Measurements from ENCODE around the gene ALG12.

The ALG12 gene

DNA sequence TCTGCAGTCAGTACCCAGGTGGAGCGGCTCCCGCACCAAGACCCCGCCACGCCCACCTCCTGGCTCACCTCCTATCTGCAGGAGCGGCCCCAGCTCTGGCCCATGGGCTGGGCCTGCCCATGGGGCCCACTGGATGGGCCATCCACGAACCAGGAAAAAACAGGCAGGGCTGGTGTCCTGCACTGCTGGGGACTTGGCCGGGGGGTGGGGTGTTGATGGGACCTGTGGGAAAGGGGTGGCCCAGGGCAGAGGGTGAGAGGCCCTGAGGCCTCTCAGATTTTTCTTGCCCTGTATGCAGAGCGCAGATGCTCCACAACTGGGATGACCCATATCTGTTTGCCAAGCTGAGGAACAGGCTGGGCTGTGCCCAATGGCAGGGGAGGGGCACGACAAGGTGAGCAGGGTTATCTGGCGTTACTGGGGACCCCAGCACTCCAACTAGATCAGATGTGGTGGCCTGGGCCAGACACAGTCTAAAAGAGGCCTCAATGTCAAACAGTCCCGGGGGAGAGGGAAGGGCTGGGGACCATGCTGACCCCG, 39.7 kb upstream of the ALG12 start:
- DNase-seq (ENCODE audit: low spot score): no peak

- DNase-seq (ENCODE audit: low spot score): no peak
Measured at GRCh38 chr22:49956914-49957825, 38.9 kb upstream of the ALG12 start.

DNA sequence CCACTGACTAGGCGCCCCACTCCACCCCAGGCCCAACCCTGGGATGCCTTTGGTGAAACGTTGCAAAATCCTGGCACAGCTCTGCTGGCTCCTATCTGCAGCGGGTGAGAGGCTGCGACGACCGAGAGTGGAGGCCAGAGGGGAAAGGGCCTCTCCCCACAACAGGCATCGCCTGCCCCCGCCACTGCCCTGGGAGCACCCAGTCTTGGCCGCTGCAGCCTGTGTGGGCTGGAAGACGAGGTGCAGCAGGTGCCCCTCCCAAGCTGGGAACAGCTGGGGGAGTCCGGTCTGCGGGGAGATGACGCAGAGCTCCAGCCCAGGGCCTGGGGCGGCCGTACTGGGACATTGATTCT, 38.2 kb upstream of the ALG12 start:
- no peak for DNase-seq (ENCODE audit: low spot score)

GRCh38 chr22:49955581-49956417, 37.6 kb upstream of the ALG12 start:
- no peak for DNase-seq (ENCODE audit: low spot score)

DNA sequence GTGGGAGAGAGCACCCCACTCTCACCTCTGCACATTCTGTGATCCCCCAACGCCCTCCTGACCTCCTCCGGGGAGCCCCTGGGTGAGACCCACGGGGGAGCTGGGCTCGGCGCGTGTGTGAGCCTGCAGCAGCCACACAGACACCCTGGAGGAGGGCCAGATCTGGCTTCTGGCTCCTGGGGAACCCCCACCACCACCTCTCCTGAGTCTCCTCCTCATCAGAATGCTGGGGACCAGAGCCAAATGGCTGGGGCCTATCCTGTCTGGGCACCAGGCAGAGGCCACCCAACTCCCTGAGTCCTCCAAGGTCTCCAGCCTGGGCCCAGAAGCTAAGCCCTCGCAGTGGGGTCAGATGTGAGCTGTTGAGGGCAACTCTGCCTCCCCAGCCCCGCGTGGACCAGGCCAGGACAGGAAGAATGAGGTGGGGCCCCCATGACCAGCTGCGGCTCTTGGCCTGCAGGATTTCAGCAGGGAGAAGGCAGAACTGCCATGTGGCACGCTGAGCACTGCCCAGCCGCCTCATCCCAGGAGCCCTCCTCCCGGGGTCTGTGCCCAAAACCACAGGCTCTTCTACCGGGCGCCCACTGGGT, 36.8 kb upstream of the ALG12 start:
- no peak for DNase-seq (ENCODE audit: low spot score)

DNA sequence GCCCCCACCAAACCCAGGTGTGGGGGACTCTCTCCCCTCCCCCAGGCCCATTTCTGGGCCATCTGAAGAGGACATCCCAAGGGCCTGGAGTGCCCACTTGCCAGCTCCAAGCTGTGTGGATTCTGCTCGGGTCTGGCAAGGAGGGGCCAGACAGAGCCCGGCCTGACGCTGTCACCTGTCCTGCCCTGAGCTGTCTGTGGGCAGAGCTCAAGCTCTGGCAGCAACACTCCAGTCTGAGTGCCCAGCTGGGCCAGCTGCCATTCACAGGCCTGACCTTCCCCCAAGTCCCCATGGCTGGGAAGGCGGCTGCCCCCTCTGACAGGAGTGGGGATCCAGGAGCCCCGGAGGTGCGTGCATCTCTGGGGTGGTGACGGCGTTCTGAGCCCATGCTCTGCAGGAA, 36.1 kb upstream of the ALG12 start:
- DNase-seq (ENCODE audit: low spot score): peak; percentile 42

- no peak for DNase-seq (ENCODE audit: low spot score)
Measured at GRCh38 chr22:49953680-49954344, 35.6 kb upstream of the ALG12 start.

- DNase-seq (ENCODE audit: low spot score): no peak
Measured at GRCh38 chr22:49953027-49953679, 34.9 kb upstream of the ALG12 start.

GRCh38 chr22:49951986-49952896, 34.0 kb upstream of the ALG12 start:
- DNase-seq (ENCODE audit: low spot score): no peak

DNA sequence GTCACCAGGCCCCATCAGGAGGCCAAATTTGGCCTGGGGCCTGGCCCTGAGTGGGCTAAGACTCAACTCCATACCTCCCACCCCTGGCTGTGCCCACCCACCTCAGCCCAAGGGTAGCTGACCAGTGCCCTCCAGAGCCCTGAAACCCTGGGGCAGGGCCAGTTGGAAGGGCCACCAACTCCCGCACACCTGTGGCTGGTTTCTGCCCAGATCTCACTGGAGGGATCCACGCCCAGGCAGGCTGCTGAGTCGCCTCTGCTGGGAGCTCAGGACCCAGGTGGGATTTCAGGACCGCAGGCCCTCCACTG, 33.4 kb upstream of the ALG12 start:
- DNase-seq (ENCODE audit: low spot score): no peak

- DNase-seq (ENCODE audit: low spot score): no peak
Measured at GRCh38 chr22:49951000-49951677, 32.9 kb upstream of the ALG12 start.

- no peak for DNase-seq (ENCODE audit: low spot score)
Measured at GRCh38 chr22:49950396-49950994, 32.3 kb upstream of the ALG12 start.

DNA sequence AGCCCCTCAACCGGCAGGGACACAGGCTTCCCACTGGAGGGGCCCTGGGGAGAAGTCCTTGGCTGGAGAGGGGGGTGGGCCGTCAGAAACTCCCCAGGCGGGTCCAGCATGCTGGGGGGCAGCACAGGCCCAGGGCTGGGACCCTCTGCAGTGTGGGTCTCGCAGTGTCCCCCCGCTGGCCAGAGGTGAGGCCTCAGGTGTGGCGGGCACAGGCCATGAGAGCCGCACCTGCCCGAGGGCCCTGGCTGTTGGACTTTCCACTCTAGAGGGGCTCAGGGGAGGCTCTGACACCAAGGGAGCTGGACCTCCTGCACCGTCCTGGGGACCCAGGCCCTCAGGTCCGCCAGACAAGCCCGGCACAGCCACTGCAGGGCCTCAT, 31.7 kb upstream of the ALG12 start:
- DNase-seq (ENCODE audit: low spot score): no peak

DNA sequence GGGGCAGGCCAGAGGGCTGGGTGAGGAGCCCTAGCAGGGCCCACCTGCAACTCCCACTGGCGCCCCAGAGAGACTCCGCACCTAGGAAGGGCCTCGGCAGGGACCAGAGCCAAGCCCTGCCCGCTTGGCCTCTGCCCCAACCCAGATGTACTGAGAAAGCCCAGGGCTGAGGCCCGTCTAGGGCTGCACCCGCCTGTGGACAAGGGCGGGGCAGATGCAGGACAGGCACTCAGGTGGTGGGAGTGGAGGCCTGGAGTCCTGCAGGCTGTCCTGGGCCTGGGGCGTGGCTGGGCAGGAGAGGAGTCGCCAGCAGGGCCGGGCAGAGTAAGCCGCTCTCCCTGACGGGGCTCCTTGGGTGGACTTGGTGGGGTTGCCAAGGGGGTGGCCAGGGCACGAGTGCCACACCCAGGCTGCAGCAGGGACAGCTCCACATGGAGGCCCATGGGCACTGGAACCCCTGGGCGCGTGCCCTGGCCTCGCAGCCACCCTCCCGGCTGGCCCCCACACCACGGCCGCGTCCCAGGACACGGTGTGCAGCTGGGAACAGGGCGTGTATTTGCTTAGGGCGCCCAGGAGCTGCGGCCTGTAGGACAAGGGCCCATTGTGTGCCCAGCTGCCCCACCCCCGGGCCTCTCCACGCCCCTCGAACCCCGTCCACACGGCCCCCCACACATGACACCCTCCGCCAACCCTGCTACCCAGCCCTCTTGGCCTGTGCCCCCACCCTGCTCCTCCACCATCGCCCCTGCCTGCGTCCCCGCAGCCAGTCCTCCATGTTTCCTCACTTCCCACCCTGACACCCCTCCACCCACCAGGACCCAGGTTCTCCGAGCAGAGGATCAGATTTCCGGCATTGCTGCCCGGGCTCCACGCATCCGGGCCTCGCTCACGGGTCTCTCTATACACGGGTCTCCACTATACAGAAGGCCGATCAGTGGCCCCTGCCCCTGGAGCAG, 31.0 kb upstream of the ALG12 start:
- DNase-seq (ENCODE audit: low spot score): no peak

GRCh38 chr22:49948116-49948957, 30.1 kb upstream of the ALG12 start:
- DNase-seq (ENCODE audit: low spot score): no peak

- DNase-seq (ENCODE audit: low spot score): no peak
Measured at GRCh38 chr22:49947296-49947622, 29.0 kb upstream of the ALG12 start.

GRCh38 chr22:49946612-49947295, 28.5 kb upstream of the ALG12 start:
- no peak for DNase-seq (ENCODE audit: low spot score)
